Measurements from ENCODE around the gene CD44. TPM values are rescaled to one million over a fixed set of nuclear protein-coding genes. Genes with fewer than 3 reads are reported as not detected.
"Not testable (repeated sequence)": the region's sequence is repeated elsewhere in the genome, so short reads cannot be mapped to it uniquely, and the experiment has no call there.

The CD44 gene
- total RNA-seq, 1 donor from 2014 or later = 268 TPM

DNA sequence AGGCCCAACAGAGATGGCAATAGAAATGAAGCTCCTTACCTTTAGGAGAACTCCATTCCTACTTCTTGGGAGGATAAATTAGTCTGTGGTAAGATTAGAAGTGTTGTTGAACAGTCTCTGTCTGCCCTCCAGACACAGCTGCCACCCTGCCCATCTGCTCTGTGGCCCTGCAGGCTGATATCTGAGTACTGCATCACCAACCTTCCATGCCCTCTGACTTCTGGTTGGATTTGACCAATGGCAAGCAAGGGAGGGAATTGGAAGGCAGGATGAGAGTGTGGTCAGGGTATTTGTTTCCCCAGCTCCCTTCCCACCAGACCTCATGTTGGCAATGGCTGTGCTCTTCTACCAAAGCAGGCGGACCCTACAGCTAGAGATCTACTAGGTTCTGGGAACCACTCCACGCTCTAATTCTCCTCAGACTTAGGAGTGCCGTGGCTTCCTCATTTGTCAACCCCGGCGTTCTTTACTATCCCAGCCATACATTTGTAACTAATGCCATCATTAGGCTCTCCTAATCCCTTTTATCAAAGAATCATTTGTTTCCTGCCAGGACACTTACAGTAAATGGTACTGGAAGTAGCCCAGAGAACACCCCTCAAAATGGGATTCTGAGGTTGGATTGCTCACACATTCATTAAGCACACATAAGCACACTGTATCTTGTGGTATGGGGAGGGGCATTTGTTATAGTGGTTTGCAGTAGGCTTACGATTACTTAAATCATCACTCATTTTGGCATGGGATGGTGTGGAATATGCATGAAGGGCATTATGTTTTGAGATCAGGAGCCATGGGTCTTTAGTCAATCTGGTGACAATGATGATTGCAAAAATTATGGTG lies 35.4 kb upstream of the CD44 start:
- TF ChIP-seq, protein P1, sequence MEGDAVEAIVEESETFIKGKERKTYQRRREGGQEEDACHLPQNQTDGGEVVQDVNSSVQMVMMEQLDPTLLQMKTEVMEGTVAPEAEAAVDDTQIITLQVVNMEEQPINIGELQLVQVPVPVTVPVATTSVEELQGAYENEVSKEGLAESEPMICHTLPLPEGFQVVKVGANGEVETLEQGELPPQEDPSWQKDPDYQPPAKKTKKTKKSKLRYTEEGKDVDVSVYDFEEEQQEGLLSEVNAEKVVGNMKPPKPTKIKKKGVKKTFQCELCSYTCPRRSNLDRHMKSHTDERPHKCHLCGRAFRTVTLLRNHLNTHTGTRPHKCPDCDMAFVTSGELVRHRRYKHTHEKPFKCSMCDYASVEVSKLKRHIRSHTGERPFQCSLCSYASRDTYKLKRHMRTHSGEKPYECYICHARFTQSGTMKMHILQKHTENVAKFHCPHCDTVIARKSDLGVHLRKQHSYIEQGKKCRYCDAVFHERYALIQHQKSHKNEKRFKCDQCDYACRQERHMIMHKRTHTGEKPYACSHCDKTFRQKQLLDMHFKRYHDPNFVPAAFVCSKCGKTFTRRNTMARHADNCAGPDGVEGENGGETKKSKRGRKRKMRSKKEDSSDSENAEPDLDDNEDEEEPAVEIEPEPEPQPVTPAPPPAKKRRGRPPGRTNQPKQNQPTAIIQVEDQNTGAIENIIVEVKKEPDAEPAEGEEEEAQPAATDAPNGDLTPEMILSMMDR (IDR thresholded peaks at IDR 0.05; ENCODE audit: insufficient read depth, low read length, poor library complexity, severe bottlenecking) = no peak
- no peak for DNase-seq (ENCODE audit: low read depth)

DNA sequence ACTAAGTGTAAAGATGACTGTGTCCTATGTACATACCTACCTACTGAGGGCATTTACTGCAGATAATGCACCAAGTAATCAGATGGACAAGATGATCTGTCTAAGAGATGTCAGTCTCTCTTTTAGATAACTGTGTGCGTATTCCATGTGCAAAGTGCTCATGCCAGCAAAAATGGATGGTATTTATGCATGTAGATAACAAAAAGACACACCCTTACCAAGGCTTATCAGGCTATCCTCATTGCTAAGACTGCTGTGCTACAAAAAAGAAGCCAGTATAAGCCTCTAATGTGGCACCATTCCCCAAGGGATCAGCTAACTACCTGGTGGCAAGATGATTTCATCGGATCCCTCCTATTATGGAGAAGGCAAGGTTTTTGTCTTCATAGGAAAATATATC lies 34.3 kb upstream of the CD44 start:
- TF ChIP-seq, protein P1 (IDR thresholded peaks at IDR 0.05; ENCODE audit: insufficient read depth, low read length, poor library complexity, severe bottlenecking) = no peak
- Histone ChIP-seq H3K4me3 (ENCODE audit: low read depth, low read length) (no peak overlapping the region), H3K36me3 (ENCODE audit: control insufficient read depth, insufficient read depth, low read length) (no peaks in the 10 kb centered on the region), H3K27me3 (ENCODE audit: control insufficient read depth, insufficient read depth, low read length) (no peaks in the 10 kb centered on the region)
- no peak for DNase-seq (ENCODE audit: low read depth)

More for the DNA sequence above, 35.4 kb upstream of the CD44 start:
- no peaks in the 10 kb centered on the region for H3K36me3 ChIP-seq (ENCODE audit: control insufficient read depth, insufficient read depth, low read length)
- H3K4me3 ChIP-seq (ENCODE audit: low read depth, low read length) = no peak overlapping the region
- no peaks in the 10 kb centered on the region for H3K27me3 ChIP-seq (ENCODE audit: control insufficient read depth, insufficient read depth, low read length)

DNA sequence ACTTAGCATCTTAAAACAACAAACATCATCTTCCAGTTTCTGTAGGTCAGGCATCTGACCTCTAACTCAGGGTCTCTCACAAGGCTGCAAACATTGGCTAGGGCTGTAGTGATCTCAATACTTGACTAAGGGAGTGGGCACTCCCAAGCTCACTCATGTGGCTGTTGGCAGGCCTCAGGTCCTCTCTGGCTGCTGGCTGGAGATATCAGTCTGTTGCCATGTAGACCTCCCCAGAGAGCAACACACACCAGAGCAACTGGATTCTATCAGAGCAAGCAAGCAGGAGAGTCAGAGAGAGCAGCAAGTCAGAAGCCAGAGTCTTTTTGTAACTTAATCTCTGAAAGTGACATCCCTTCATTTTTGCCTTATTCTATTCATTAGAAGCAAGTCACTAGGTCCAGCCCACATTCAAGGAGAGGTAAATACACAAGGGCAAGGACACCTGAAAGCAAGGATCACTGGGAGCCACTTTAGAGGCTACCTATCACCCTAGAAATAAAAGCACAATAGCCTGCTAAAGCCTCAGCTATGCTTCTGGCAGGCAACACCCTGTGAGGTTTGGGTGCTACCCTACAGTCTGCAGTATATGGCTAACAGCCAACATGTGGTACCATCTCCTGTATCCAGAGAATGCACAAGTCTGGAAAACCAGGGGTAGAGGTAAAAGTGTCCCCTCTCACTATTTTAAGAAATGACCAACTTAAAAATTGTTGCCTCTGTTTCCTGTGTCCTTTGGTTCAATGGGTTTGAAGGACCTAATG lies 33.5 kb upstream of the CD44 start:
- TF ChIP-seq, protein P1 (IDR thresholded peaks at IDR 0.05; ENCODE audit: insufficient read depth, low read length, poor library complexity, severe bottlenecking) = no peak
- Histone ChIP-seq H3K4me3 (ENCODE audit: low read depth, low read length) (no peak overlapping the region), H3K36me3 (ENCODE audit: control insufficient read depth, insufficient read depth, low read length) (no peaks in the 10 kb centered on the region), H3K27me3 (ENCODE audit: control insufficient read depth, insufficient read depth, low read length) (no peaks in the 10 kb centered on the region)
- no peak for DNase-seq (ENCODE audit: low read depth)

DNA sequence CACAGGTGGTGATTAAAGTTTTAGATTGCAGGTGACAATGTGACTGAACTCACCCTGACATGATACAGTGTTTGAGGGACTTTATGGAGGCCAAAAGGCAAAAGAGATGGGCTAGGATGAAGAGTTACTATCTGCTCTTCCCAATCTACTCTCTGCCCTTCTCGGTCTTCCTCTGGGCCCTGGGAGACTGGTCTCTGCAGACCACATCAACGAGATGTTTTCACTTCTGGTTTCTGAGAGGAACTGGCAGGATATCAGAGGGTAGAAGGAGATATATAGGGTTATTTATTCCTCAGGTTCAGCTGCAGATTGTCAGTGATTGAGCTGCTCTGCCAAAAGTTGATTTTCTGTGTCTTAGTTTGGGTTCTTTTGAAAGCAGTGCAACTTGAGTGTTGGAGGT lies 32.4 kb upstream of the CD44 start:
- DNase-seq (ENCODE audit: low read depth) = no peak
- Histone ChIP-seq H3K27me3 (ENCODE audit: control insufficient read depth, insufficient read depth, low read length) (no peaks in the 10 kb centered on the region), H3K4me3 (ENCODE audit: low read depth, low read length) (no peak overlapping the region), H3K36me3 (ENCODE audit: control insufficient read depth, insufficient read depth, low read length) (no peaks in the 10 kb centered on the region)
- TF ChIP-seq, protein P1 (IDR thresholded peaks at IDR 0.05; ENCODE audit: insufficient read depth, low read length, poor library complexity, severe bottlenecking) = no peak

DNA sequence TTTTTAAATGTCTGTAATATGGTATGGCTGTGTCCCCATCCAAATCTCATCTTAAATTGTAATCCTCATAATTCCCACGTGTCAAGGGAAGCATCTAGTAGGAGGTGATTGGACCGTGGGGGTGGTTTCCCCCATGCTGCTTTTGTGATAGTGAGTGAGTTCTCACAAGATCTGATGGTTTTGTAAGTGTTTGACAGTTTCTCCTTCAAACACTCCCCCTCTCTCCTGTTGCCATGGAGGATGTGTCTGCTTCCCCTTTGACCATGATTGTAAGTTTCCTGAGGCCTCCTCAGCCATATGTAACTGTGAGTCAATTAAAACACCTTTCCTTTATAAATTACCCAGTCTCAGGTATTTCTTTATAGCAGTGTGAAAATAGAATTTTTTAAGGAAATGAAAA lies 31.1 kb upstream of the CD44 start:
- H3K36me3 ChIP-seq (ENCODE audit: control insufficient read depth, insufficient read depth, low read length) = no peaks in the 10 kb centered on the region
- TF ChIP-seq, protein P1 (IDR thresholded peaks at IDR 0.05; ENCODE audit: insufficient read depth, low read length, poor library complexity, severe bottlenecking) = no peak
- no peak for DNase-seq (ENCODE audit: low read depth)
- no peaks in the 10 kb centered on the region for H3K27me3 ChIP-seq (ENCODE audit: control insufficient read depth, insufficient read depth, low read length)
- H3K4me3 ChIP-seq (ENCODE audit: low read depth, low read length) = no peak overlapping the region

DNA sequence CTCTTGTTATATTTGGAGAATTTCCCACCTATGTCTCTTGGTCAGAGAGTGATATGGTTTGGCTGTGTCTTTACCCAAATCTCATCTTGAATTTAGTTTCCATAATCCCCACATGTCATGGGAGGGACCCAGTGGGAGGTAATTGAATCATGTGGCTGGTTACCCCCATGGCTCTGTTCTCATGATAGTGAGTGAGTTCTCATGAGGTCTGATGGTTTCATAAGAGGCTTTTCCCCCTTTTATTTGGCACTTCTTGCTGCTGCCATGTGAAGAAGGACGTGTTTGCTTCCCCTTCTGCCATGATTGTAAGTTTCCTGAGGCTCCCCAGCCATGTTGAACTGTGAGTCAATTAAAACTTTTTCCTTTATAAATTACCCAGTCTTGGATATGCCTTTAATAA lies 30.6 kb upstream of the CD44 start:
- H3K4me3 ChIP-seq (ENCODE audit: low read depth, low read length); H3K36me3 ChIP-seq (ENCODE audit: control insufficient read depth, insufficient read depth, low read length); DNase-seq (ENCODE audit: low read depth); H3K27me3 ChIP-seq (ENCODE audit: control insufficient read depth, insufficient read depth, low read length): not testable (repeated sequence)

All from kidney epithelial cell (primary cell).